ENCODE data around the gene LEFTY2.

The LEFTY2 gene

GRCh38 chr1:225953315-225953714 is 12.3 kb upstream of the LEFTY2 start:
- no peak overlapping the region for H3K27ac ChIP-seq (ENCODE audit: low read depth, low read length, poor library complexity, severe bottlenecking)
- H2AFZ ChIP-seq (ENCODE audit: low read length), result no peak overlapping the region
- no peak overlapping the region for H3K4me3 ChIP-seq (ENCODE audit: low read depth, low read length, poor library complexity, severe bottlenecking)
- H4K20me1 ChIP-seq (ENCODE audit: insufficient read depth, low read length), result no peaks in the 10 kb centered on the region
- H3K9me3 ChIP-seq (ENCODE audit: low read length), result no peaks in the 10 kb centered on the region
- H3K79me2 ChIP-seq (ENCODE audit: insufficient read depth, low read length), result no peaks in the 10 kb centered on the region
- no peaks in the 10 kb centered on the region for H3F3A ChIP-seq (ENCODE audit: insufficient read depth, low read length)
- H3K9ac ChIP-seq (ENCODE audit: low read length), result no peak overlapping the region
- H3K4me2 ChIP-seq (ENCODE audit: low read length), result no peak overlapping the region
- peaks cover 7% of the 10 kb centered on the region; the same call in 1 of the 2 replicates for H3K27me3 ChIP-seq (ENCODE audit: insufficient read depth, low read length)
- no peaks in the 10 kb centered on the region for H3K36me3 ChIP-seq (ENCODE audit: insufficient read depth, low read length)
- H3K9me2 ChIP-seq (ENCODE audit: low read depth, low read length), result no peaks in the 10 kb centered on the region
- no peak for TF ChIP-seq CTCF (IDR thresholded peaks at IDR 0.05; ENCODE audit: low read length)
- no peak for TF ChIP-seq EZH2 (IDR thresholded peaks at IDR 0.05; ENCODE audit: borderline replicate concordance, low read length)
- H3K4me1 ChIP-seq (ENCODE audit: insufficient read depth, low read length, severe bottlenecking), result no peaks in the 10 kb centered on the region

- no peak overlapping the region for H3K4me3 ChIP-seq (ENCODE audit: low read depth, low read length, poor library complexity, severe bottlenecking)
- no peaks in the 10 kb centered on the region for H3K4me1 ChIP-seq (ENCODE audit: insufficient read depth, low read length, severe bottlenecking)
- peaks cover 13% of the 10 kb centered on the region for H3K27me3 ChIP-seq (ENCODE audit: insufficient read depth, low read length)
- no peak overlapping the region for H3K9ac ChIP-seq (ENCODE audit: low read length)
- H3K27ac ChIP-seq (ENCODE audit: low read depth, low read length, poor library complexity, severe bottlenecking), result no peak overlapping the region
- no peaks in the 10 kb centered on the region for H3K9me3 ChIP-seq (ENCODE audit: low read length)
- no peaks in the 10 kb centered on the region for H3K9me2 ChIP-seq (ENCODE audit: low read depth, low read length)
- H2AFZ ChIP-seq (ENCODE audit: low read length), result no peak overlapping the region
- H3K4me2 ChIP-seq (ENCODE audit: low read length), result no peak overlapping the region
- no peaks in the 10 kb centered on the region for H4K20me1 ChIP-seq (ENCODE audit: insufficient read depth, low read length)
- TF ChIP-seq EZH2 (IDR thresholded peaks at IDR 0.05; ENCODE audit: borderline replicate concordance, low read length) (no peak), CTCF (IDR thresholded peaks at IDR 0.05; ENCODE audit: low read length) (no peak)
- H3F3A ChIP-seq (ENCODE audit: insufficient read depth, low read length), result no peaks in the 10 kb centered on the region
- H3K79me2 ChIP-seq (ENCODE audit: insufficient read depth, low read length), result no peaks in the 10 kb centered on the region
- H3K36me3 ChIP-seq (ENCODE audit: insufficient read depth, low read length), result no peaks in the 10 kb centered on the region
Measured at GRCh38 chr1:225950905-225951497, 10.0 kb upstream of the LEFTY2 start.

GRCh38 chr1:225949041-225949440 is 8.0 kb upstream of the LEFTY2 start:
- TF ChIP-seq EZH2 (IDR thresholded peaks at IDR 0.05; ENCODE audit: borderline replicate concordance, low read length) (no peak), CTCF (IDR thresholded peaks at IDR 0.05; ENCODE audit: low read length) (no peak)

More at GRCh38 chr1:225949041-225949440, 8.0 kb upstream of the LEFTY2 start:
- Histone ChIP-seq H3K9me3 (ENCODE audit: low read length) (no peaks in the 10 kb centered on the region), H3K4me2 (ENCODE audit: low read length) (no peak overlapping the region), H3F3A (ENCODE audit: insufficient read depth, low read length) (no peaks in the 10 kb centered on the region), H3K36me3 (ENCODE audit: insufficient read depth, low read length) (no peaks in the 10 kb centered on the region), H4K20me1 (ENCODE audit: insufficient read depth, low read length) (no peaks in the 10 kb centered on the region), H3K9me2 (ENCODE audit: low read depth, low read length) (no peaks in the 10 kb centered on the region), H3K27me3 (ENCODE audit: insufficient read depth, low read length) (peaks cover 14% of the 10 kb centered on the region), H3K4me1 (ENCODE audit: insufficient read depth, low read length, severe bottlenecking) (peaks cover 7% of the 10 kb centered on the region), H3K9ac (ENCODE audit: low read length) (no peak overlapping the region), H3K27ac (ENCODE audit: low read depth, low read length, poor library complexity, severe bottlenecking) (no peak overlapping the region), H3K79me2 (ENCODE audit: insufficient read depth, low read length) (no peaks in the 10 kb centered on the region), H2AFZ (ENCODE audit: low read length) (no peak overlapping the region), H3K4me3 (ENCODE audit: low read depth, low read length, poor library complexity, severe bottlenecking) (no peak overlapping the region)

Data from OCI-LY1 (cell line).